K562 (cell line): ENCODE measurements around the gene UBN1. TPM values are rescaled to one million over a fixed set of nuclear protein-coding genes. Genes with fewer than 3 reads are reported as not detected.

Experiments used
- AFF1 ChIP-seq, 2 experiments: fragments of 450-650 bp; IDR thresholded peaks; 2 replicates each; pipeline ENCODE4 v1.6.1; 2018; ENCODE audit warnings: mild to moderate bottlenecking in 2 of 2, low read depth in 1 of 2; ENCODE audit not compliant: partially characterized antibody in 2 of 2
- ATF6 ChIP-seq: sonication (generic); formaldehyde crosslinking; IDR thresholded peaks from 2 replicates; pipeline ENCODE4 v1.4.0; 2020; ENCODE audit warnings: mild to moderate bottlenecking, missing genetic modification reagents
- BHLHE40 ChIP-seq: IDR thresholded peaks from 2 replicates; pipeline ENCODE4 v1.6.1; 2011; ENCODE audit warnings: low read length, improper control_type of control experiment
- CAMTA2 ChIP-seq: fragments of 250-450 bp; sonication (Bioruptor Pico); conservative IDR thresholded peaks from 2 replicates; pipeline ENCODE4 v1.5.1; 2022
- E2F5 ChIP-seq: sonication (generic); formaldehyde crosslinking; IDR thresholded peaks from 2 replicates; pipeline ENCODE4 v1.8.0; 2022; ENCODE audit warnings: mild to moderate bottlenecking, missing genetic modification reagents
- HCFC1 ChIP-seq: IDR thresholded peaks from 2 replicates; pipeline ENCODE4 v1.6.1; 2012; ENCODE audit warnings: low read depth, low read length, improper control_type of control experiment
- HIVEP1 ChIP-seq: fragments of 250-450 bp; sonication (Bioruptor Pico); IDR thresholded peaks from 2 replicates; pipeline ENCODE4 v1.4.0; 2020; ENCODE audit warnings: mild to moderate bottlenecking
- JUNB ChIP-seq: fragments of 450-650 bp; formaldehyde crosslinking; conservative IDR thresholded peaks from 2 replicates; pipeline ENCODE4 v1.4.0; 2020; ENCODE audit warnings: mild to moderate bottlenecking
- MLLT1 ChIP-seq, 2 experiments: fragments of 450-650 bp; IDR thresholded peaks; 2 replicates each; pipeline ENCODE4 v1.6.1; 2016
- MLX ChIP-seq, 2 experiments: fragments of 450-650 bp in 1 of 2; sonication (generic) in 1 of 2; formaldehyde crosslinking; conservative IDR thresholded peaks; 2 replicates each; pipeline versions ENCODE4 v1.4.0 to v1.8.1; 2020 to 2022; ENCODE audit warnings: mild to moderate bottlenecking in 1 of 2, missing genetic modification reagents in 1 of 2
- PPARD ChIP-seq: fragments of 250-450 bp; sonication (Bioruptor Pico); IDR thresholded peaks from 2 replicates; pipeline ENCODE4 v1.8.0; 2022; ENCODE audit warnings: inconsistent platforms, mild to moderate bottlenecking, moderate library complexity
- PYGO2 ChIP-seq: fragments of 450-650 bp; IDR thresholded peaks from 2 replicates; pipeline ENCODE4 v1.6.1; 2016; ENCODE audit warnings: mild to moderate bottlenecking, missing genetic modification characterization, moderate library complexity, missing compliant biosample characterization
- RAD51 ChIP-seq: fragments of 450-650 bp; IDR thresholded peaks from 2 replicates; pipeline ENCODE4 v1.7.1; 2016; ENCODE audit warnings: low read depth, mild to moderate bottlenecking, borderline replicate concordance
- SNAPC5 ChIP-seq: fragments of 250-450 bp; sonication (Bioruptor Pico); IDR thresholded peaks from 2 replicates; pipeline ENCODE4 v1.8.0; 2021; ENCODE audit warnings: moderate library complexity, mild to moderate bottlenecking, inconsistent platforms
- TAF1 ChIP-seq: IDR thresholded peaks from 2 replicates; pipeline ENCODE4 v1.6.1; 2011; ENCODE audit warnings: mild to moderate bottlenecking, low read length, moderate library complexity; ENCODE audit not compliant: insufficient read depth, control insufficient read depth, severe bottlenecking; ENCODE audit errors: extremely low read depth
- TCF7 ChIP-seq: sonication (generic); IDR thresholded peaks from 2 replicates; pipeline ENCODE4 v1.6.1; 2016; ENCODE audit warnings: antibody characterized with exemption, borderline replicate concordance
- ZBTB26 ChIP-seq: fragments of 450-650 bp; formaldehyde crosslinking; IDR thresholded peaks from 2 replicates; pipeline ENCODE4 v1.4.0; 2022; ENCODE audit warnings: missing genetic modification characterization
- ZNF23 ChIP-seq: fragments of 250-450 bp; sonication (Bioruptor Pico); IDR thresholded peaks from 2 replicates; pipeline ENCODE4 v1.4.0; 2020; ENCODE audit warnings: mild to moderate bottlenecking
- ZNF75A ChIP-seq: fragments of 450-650 bp; formaldehyde crosslinking; IDR thresholded peaks from 2 replicates; pipeline ENCODE4 v1.4.0; 2020; ENCODE audit warnings: mild to moderate bottlenecking
- polyA plus RNA-seq, 8 experiments: library from polyadenylated mRNA; depleted of rRNA in 4 of 8; stranded (reverse) in 5 of 8; unstranded in 3 of 8; fragments of >200 nt; fragmentation: Nextera tagmentation in 2 of 8; fragmentation: Illumina TruSeq in 1 of 8; extraction: Ambion mirVana in 2 of 8; extraction: Trizol in 1 of 8; gene quantifications; 2 replicates each; pipeline versions ENCODE4 v1.2.1 to v1.2.3, GENCODE V29; 2011 to 2014; ENCODE audit warnings: inconsistent platforms in 1 of 8, missing spikeins in 1 of 8
- total RNA-seq, 7 experiments: library from RNA; depleted of rRNA in 6 of 7; stranded (reverse); fragments of >200 nt in 6 of 7; fragmentation: Illumina TruSeq in 2 of 7; extraction: Trizol in 2 of 7; gene quantifications; 2 replicates each; pipeline versions ENCODE4 v1.2.1 to v1.2.3, GENCODE V29; 2011 to 2021; ENCODE audit warnings: low replicate concordance in 1 of 7

Gene UBN1
- total and polyA plus RNA-seq, 9 of the 15 experiments (the other 6 are each of a cell fraction or from before 2014, with no cell fraction given): 1.5 to 45.7 (median 20.6) TPM

GRCh38 chr16:4886151-4886550 lies 38.9 kb downstream of the UBN1 start (continued):
- TF ChIP-seq PYGO2 (tag): no peak
- no peak for TF ChIP-seq MLX (CRISPR knock-in tag; conservative IDR thresholded peaks at IDR 0.05)
- TF ChIP-seq MLLT1 (IDR thresholded peaks at IDR 0.05): no peak
- no peak for TF ChIP-seq TCF7
- TF ChIP-seq PPARD (CRISPR knock-in tag): no peak
- no peak for TF ChIP-seq SNAPC5
- no peak for TF ChIP-seq BHLHE40
- TF ChIP-seq HCFC1: no peak
- TF ChIP-seq ZNF23 (CRISPR knock-in tag): no peak
- no peak for TF ChIP-seq CAMTA2 (CRISPR knock-in tag)
- TF ChIP-seq TAF1: no peak
- no peak for TF ChIP-seq ATF6
- no peak for TF ChIP-seq ZNF75A (CRISPR knock-in tag)
- TF ChIP-seq JUNB: no peak
- TF ChIP-seq E2F5 (CRISPR knock-in tag): no peak
- TF ChIP-seq AFF1 (IDR thresholded peaks at IDR 0.05; ENCODE audit: low read depth in 1 of 2, partially characterized antibody in 2 of 2): no peak
- TF ChIP-seq HIVEP1: no peak
- no peak for TF ChIP-seq ZBTB26
- no peak for TF ChIP-seq RAD51
